GM18951 (cell line): Measurements from ENCODE around the gene GYPC.

ENCODE experiments used
- POLR2A ChIP-seq: IDR thresholded peaks from 4 replicates; pipeline ENCODE4 v1.6.1; 2011; ENCODE audit warnings: mild to moderate bottlenecking; ENCODE audit not compliant: insufficient read length, insufficient read depth; ENCODE audit errors: extremely low read depth
- in situ Hi-C: fragments of 300-500 bp; cut with MboI; formaldehyde crosslinking; loops from one replicate; pipeline ENCODE4 v1.12.0; 2022; ENCODE audit warnings: low sequenced_read_pairs, mixed read lengths, inconsistent platforms; ENCODE audit not compliant: unreplicated experiment

The GYPC gene

GRCh38 chr2:126664639-126665038 is 8.7 kb downstream of the GYPC start:
- TF ChIP-seq POLR2A: no peak
- in situ Hi-C loops: no loop called here

DNA sequence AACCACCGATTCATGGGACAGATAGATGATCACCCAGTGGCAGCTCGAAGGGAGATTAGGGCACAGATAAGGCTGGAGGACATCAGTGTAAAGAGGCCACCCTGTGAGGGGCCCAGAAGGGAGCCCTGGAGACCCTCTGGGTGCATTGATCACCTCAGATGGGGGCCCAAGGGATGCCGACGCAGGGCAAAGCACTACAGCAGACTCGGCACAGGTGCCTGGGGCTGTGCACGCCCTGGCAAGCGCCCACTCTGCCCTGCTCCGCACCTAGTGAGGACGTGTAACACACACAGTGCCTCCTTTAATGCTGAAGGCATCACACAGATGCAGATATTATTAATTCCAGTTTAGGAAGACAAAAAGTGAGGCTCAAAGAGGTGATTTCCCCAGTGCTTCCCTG is 9.5 kb downstream of the GYPC start:
- no peak for TF ChIP-seq POLR2A
- in situ Hi-C loops: no loop called here

DNA sequence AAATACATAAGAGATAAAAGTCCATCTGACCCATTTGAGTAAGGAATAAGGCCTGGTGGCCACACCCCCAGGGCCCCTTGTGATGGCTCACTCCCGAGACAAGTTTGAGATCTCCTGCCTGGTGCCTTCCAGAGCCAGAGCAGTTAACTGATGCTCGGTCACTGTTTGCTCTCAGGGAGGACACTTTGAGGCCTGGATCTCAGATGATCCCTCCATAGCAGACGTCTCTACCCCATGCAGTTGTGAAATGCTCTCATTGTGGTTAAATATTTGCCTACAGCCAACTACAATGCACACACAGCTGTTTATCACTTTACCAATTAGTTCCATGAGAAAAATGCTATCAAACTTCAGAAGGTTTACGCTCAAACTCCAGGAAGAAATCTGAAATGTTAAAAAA is 12.3 kb downstream of the GYPC start:
- TF ChIP-seq POLR2A: no peak
- in situ Hi-C loops: no loop called here

GRCh38 chr2:126669772-126670171 is 13.8 kb downstream of the GYPC start:
- in situ Hi-C loops: no loop called here
- no peak for TF ChIP-seq POLR2A

DNA sequence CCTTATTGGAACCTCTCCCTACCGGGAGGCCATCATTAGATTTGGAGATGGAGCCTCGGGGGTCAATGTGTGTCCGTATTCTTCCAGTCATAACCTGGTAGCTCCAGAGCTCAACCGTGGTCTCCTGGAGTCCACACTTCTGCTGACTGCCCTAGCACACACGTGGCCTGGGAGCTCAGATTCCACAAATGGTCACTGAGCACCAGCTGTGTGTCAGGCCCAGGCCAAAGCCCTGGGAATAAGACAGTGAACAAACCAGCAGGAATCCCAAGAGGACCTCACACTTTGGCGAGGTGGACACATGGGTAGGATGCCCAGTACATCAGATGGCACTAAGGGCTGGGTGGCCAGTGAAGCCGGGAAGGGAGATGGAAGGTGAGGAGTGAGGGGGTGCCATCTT is 15.5 kb downstream of the GYPC start:
- in situ Hi-C loops: no loop called here
- TF ChIP-seq POLR2A: no peak

- in situ Hi-C loops: no loop called here
- no peak for TF ChIP-seq POLR2A
Observed at GRCh38 chr2:126672980-126673605, 17.1 kb downstream of the GYPC start.

GRCh38 chr2:126674075-126674744 is 18.3 kb downstream of the GYPC start:
- no peak for TF ChIP-seq POLR2A

DNA sequence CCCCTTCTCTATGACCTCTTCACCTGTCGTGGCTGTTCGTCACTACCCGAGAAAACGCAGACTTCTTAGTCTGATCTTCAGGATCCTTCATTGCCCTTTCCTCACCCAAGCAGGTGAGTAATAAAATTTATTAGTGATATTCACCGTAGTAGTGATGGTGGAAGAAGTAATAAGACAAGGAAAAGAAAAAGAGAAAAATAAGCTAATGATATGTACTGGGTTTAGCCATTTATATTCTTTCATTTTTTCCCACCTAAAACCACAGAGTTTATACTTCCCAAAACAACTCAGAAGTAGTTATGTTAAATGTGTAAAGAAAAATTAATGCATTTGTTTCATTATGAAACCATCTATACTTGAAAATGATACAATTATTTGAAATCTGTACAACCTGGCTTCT is 19.7 kb downstream of the GYPC start:
- no peak for TF ChIP-seq POLR2A
- in situ Hi-C loops: no loop called here

More at GRCh38 chr2:126674075-126674744, 18.3 kb downstream of the GYPC start:
- in situ Hi-C loops: no loop called here

DNA sequence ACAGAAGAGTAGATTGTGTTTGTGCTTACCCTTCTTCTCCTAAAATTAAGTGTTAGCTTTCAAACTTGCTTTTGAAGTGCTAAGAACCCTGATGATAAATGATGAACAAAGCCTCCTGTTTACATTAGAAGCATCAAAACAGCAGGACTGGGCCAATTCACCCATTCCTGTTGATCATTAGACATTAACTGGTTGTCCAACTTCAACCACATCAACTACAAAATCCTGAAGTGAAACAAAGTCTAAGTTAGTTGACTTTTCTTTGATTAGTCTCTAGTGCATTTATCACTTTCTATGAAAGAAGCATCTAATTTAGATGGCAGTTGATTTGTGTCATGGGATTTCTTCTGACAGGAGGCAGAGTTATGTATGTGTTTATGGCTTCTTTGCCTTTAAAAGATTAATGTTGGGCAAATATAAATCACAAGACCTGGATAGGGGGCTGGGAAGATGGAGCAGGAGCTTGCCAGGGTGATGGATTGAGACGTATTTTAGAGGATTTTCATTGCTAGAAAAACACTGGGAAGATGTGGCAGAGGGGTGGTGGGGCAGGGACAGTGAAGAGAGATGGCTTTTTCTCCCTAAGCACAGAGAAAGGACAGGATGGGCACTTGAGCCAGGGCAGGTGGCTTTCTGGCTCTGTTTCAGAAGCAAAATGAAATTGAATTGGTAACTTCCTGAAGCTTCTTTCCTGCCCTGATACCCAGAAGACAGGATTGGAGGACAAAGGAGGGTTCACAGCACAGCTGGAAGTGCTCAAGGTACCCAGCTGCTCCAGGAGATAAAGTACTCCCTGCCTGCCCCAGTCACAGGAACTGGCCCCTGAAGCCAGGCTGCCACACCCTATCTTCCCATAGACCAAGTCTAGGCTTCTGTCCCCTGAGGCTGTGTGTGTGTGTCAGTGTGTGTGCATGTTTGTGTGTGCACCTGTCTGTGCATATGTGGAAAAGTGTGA is 20.5 kb downstream of the GYPC start:
- TF ChIP-seq POLR2A: no peak
- in situ Hi-C loops: no loop called here

GRCh38 chr2:126677176-126677538 is 21.2 kb downstream of the GYPC start:
- TF ChIP-seq POLR2A: no peak
- in situ Hi-C loops: no loop called here

- TF ChIP-seq POLR2A: no peak
- in situ Hi-C loops: no loop called here
Observed at GRCh38 chr2:126678269-126679065, 22.5 kb downstream of the GYPC start.

DNA sequence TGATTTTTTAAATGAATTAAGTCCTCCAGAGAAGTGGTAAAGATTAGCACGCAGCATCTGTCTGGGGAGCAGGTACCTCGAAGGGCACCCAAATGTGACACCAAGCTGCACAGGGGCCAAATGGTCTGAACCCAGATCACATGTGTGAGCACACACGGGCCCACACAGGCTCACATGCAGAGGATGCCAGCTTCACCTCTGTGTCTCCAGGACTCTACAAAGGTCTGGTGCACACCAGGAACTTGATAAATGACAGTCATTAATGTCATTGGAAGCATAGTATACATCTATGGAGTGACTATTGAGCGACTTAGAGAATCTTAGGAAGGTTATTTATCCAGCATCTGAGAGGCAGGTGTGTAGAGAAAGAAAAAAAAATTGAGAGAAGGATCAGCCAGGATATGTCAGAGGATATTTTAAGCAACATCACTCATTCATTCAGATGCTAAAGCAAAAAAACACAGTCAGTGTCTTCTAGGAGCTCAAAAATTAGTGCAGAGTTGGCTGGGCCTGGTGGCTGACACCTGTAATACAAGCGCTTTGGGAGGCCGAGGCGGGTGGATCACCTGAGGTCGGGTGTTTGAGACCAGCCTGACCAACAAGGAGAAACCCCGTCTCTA is 23.2 kb downstream of the GYPC start:
- no peak for TF ChIP-seq POLR2A
- in situ Hi-C loops: no loop called here
